ENCODE results near the gene COX4I1. TPM values are rescaled to one million over a fixed set of nuclear protein-coding genes. Genes with fewer than 3 reads are reported as not detected.

Gene COX4I1
- total and polyA plus RNA-seq, 9 of the 15 experiments (the other 6 are each of a cell fraction or from before 2014, with no cell fraction given): 651 to 2,356 (median 1,032) TPM

DNA sequence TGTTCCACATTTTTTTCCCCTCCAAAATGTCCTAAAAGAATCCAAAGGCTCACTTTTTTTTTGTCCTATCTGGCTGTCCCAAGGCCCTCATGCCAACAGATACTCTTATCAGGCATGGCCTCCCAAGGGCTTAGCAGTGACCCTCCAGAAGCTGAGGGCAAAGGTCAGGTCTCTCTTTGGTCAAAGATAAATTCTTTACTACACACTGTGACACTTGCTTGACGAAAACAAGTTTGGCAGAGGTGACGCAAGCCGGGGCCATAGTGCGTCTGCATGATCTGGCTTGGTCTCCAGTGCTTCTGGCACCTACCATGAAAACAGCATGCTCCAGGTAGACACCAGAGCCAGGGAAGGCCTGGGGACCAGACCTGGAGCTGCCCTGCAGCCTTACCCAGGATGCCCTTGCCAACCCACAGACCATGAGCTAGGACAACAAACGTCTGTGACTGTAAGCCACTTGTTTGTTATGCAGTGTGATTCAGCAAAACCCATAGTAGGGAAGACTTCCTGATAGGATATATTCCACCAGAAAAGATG is 50.9 kb downstream of the COX4I1 start (continued):
- TF ChIP-seq, protein P1, sequence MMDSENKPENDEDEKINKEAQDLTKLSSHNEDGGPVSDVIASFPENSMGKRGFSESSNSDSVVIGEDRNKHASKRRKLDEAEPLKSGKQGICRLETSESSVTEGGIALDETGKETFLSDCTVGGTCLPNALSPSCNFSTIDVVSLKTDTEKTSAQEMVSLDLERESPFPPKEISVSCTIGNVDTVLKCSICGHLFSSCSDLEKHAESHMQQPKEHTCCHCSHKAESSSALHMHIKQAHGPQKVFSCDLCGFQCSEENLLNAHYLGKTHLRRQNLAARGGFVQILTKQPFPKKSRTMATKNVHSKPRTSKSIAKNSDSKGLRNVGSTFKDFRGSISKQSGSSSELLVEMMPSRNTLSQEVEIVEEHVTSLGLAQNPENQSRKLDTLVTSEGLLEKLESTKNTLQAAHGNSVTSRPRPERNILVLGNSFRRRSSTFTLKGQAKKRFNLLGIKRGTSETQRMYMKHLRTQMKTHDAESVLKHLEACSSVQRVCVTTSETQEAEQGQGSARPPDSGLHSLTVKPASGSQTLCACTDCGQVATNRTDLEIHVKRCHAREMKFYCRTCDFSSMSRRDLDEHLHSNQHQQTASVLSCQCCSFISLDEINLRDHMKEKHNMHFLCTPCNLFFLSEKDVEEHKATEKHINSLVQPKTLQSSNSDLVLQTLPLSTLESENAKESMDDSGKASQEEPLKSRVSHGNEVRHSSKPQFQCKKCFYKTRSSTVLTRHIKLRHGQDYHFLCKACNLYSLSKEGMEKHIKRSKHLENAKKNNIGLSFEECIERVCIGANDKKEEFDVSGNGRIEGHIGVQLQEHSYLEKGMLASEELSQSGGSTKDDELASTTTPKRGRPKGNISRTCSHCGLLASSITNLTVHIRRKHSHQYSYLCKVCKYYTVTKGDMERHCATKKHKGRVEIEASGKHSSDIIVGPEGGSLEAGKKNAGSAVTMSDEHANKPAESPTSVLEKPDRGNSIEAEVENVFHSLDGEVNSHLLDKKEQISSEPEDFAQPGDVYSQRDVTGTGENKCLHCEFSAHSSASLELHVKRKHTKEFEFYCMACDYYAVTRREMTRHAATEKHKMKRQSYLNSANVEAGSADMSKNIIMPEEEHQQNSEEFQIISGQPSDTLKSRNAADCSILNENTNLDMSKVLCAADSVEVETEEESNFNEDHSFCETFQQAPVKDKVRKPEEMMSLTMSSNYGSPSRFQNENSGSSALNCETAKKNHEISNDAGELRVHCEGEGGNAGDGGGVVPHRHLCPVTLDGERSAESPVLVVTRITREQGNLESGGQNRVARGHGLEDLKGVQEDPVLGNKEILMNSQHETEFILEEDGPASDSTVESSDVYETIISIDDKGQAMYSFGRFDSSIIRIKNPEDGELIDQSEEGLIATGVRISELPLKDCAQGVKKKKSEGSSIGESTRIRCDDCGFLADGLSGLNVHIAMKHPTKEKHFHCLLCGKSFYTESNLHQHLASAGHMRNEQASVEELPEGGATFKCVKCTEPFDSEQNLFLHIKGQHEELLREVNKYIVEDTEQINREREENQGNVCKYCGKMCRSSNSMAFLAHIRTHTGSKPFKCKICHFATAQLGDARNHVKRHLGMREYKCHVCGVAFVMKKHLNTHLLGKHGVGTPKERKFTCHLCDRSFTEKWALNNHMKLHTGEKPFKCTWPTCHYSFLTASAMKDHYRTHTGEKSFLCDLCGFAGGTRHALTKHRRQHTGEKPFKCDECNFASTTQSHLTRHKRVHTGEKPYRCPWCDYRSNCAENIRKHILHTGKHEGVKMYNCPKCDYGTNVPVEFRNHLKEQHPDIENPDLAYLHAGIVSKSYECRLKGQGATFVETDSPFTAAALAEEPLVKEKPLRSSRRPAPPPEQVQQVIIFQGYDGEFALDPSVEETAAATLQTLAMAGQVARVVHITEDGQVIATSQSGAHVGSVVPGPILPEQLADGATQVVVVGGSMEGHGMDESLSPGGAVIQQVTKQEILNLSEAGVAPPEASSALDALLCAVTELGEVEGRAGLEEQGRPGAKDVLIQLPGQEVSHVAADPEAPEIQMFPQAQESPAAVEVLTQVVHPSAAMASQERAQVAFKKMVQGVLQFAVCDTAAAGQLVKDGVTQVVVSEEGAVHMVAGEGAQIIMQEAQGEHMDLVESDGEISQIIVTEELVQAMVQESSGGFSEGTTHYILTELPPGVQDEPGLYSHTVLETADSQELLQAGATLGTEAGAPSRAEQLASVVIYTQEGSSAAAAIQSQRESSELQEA (IDR thresholded peaks at IDR 0.05; ENCODE audit: low read depth): no peak
- TF ChIP-seq ZNF175 (CRISPR knock-in tag; IDR thresholded peaks at IDR 0.05; ENCODE audit: low read depth): peak; percentile 79; the same call in 1 of the 2 replicates
- no peak for TF ChIP-seq SAFB2 (IDR thresholded peaks at IDR 0.05; ENCODE audit: borderline replicate concordance, low read depth, low read length, severe bottlenecking)
- TF ChIP-seq, protein P2, sequence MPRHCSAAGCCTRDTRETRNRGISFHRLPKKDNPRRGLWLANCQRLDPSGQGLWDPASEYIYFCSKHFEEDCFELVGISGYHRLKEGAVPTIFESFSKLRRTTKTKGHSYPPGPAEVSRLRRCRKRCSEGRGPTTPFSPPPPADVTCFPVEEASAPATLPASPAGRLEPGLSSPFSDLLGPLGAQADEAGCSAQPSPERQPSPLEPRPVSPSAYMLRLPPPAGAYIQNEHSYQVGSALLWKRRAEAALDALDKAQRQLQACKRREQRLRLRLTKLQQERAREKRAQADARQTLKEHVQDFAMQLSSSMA (CRISPR knock-in tag; IDR thresholded peaks at IDR 0.05): no peak
- TF ChIP-seq NR2C1 (IDR thresholded peaks at IDR 0.05): peak; percentile 88
- peak; percentile 95 for TF ChIP-seq NR2C1 (tag; IDR thresholded peaks at IDR 0.05)
- TF ChIP-seq, protein P3, sequence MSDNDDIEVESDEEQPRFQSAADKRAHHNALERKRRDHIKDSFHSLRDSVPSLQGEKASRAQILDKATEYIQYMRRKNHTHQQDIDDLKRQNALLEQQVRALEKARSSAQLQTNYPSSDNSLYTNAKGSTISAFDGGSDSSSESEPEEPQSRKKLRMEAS (CRISPR knock-in tag; IDR thresholded peaks at IDR 0.05): no peak
- no peak for TF ChIP-seq ETV1 (tag; conservative IDR thresholded peaks at IDR 0.05; ENCODE audit: low read depth)
- TF ChIP-seq TCF7L2 (IDR thresholded peaks at IDR 0.05; ENCODE audit: low read depth, low read length): no peak
- TF ChIP-seq, protein P4, sequence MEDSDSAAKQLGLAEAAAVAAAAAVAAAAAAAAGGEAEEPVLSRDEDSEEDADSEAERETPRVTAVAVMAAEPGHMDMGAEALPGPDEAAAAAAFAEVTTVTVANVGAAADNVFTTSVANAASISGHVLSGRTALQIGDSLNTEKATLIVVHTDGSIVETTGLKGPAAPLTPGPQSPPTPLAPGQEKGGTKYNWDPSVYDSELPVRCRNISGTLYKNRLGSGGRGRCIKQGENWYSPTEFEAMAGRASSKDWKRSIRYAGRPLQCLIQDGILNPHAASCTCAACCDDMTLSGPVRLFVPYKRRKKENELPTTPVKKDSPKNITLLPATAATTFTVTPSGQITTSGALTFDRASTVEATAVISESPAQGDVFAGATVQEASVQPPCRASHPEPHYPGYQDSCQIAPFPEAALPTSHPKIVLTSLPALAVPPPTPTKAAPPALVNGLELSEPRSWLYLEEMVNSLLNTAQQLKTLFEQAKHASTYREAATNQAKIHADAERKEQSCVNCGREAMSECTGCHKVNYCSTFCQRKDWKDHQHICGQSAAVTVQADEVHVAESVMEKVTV (CRISPR knock-in tag; IDR thresholded peaks at IDR 0.05): no peak
- TF ChIP-seq SNRNP70 (optimal IDR thresholded peaks at IDR 0.05; ENCODE audit: low read depth, low read length): no peak
- TF ChIP-seq ATF7 (IDR thresholded peaks at IDR 0.05): peak; percentile 68; the same call in 1 of the 2 replicates
- TF ChIP-seq MTA2 (IDR thresholded peaks at IDR 0.05; ENCODE audit: low read depth): peak; percentile 55; the same call in 1 of the 2 replicates
- no peak for TF ChIP-seq RB1 (IDR thresholded peaks at IDR 0.05; ENCODE audit: low read depth)
- no peak for TF ChIP-seq TOE1 (IDR thresholded peaks at IDR 0.05; ENCODE audit: borderline replicate concordance)
- no peak for TF ChIP-seq TOE1 (CRISPR knock-in tag; IDR thresholded peaks at IDR 0.05; ENCODE audit: borderline replicate concordance, low read depth)
- no peak for TF ChIP-seq MYC (IDR thresholded peaks at IDR 0.05; ENCODE audit: low read depth, low read length)
- no peak for TF ChIP-seq MYC (CRISPR knock-in tag; IDR thresholded peaks at IDR 0.05; ENCODE audit: borderline replicate concordance, low read depth)
